HEK293 (cell line): ENCODE results near the gene MICALL1.

Experiments used
- CTCF ChIA-PET: fragments of 350-600 bp; formaldehyde crosslinking; extraction: SDS; loops from one replicate; lab custom pipeline; 2021; ENCODE audit warnings: antibody characterized with exemption; lab: Yijun Ruan, JAX
- POLR2A ChIA-PET: fragments of 300-600 bp; formaldehyde crosslinking; extraction: SDS; loops from one replicate; lab custom pipeline; 2020; ENCODE audit warnings: antibody characterized with exemption, inconsistent platforms; lab: Yijun Ruan, JAX
- H3K27ac ChIP-seq: fragments of 200-500 bp; sonication (Bioruptor generic); 2 replicates; pipeline ENCODE4 v1.5.1; 2014; ENCODE audit warnings: low read depth, low read length, control low read depth, inconsistent platforms; ENCODE audit errors: extremely low read depth
- H3K36me3 ChIP-seq, 2 experiments: fragments of 200-500 bp in 1 of 2; sonication (Bioruptor generic) in 1 of 2; 1 replicate in 1 of 2; 2 replicates in 1 of 2; pipeline ENCODE4 v1.5.1; 2014 to 2017; ENCODE audit warnings: inconsistent platforms in 2 of 2, low read length in 2 of 2; ENCODE audit not compliant: control insufficient read depth in 2 of 2, insufficient read depth in 1 of 2
- H3K4me1 ChIP-seq: fragments of 200-500 bp; sonication (Bioruptor generic); 2 replicates; pipeline ENCODE4 v1.5.1; 2014; ENCODE audit warnings: mild to moderate bottlenecking, low read length, inconsistent platforms; ENCODE audit not compliant: control insufficient read depth, insufficient read depth
- H3K4me3 ChIP-seq: 2 replicates; pipeline ENCODE4 v1.5.1; 2011; ENCODE audit warnings: low read depth, mild to moderate bottlenecking, control low read depth, low read length, moderate library complexity
- H3K9me3 ChIP-seq: fragments of 200-500 bp; sonication (Bioruptor generic); 2 replicates; pipeline ENCODE4 v1.5.1; 2014; ENCODE audit warnings: low read depth, low read length, inconsistent platforms; ENCODE audit not compliant: control insufficient read depth, insufficient read depth
- FEZF1 ChIP-seq: fragments of 450-650 bp; formaldehyde crosslinking; IDR thresholded peaks from 2 replicates; pipeline ENCODE4 v1.5.1; 2016; ENCODE audit warnings: missing biosample characterization, missing genetic modification characterization
- GLIS2 ChIP-seq: fragments of 450-650 bp; formaldehyde crosslinking; IDR thresholded peaks from 2 replicates; pipeline ENCODE4 v1.5.1; 2016; ENCODE audit warnings: missing biosample characterization, missing genetic modification characterization
- HOXA7 ChIP-seq: sonication (generic); formaldehyde crosslinking; IDR thresholded peaks from 2 replicates; pipeline ENCODE4 v1.8.1; 2022; ENCODE audit warnings: missing genetic modification reagents, borderline replicate concordance
- MYNN ChIP-seq: fragments of 450-650 bp; formaldehyde crosslinking; IDR thresholded peaks from 2 replicates; pipeline ENCODE4 v1.5.1; 2016; ENCODE audit warnings: missing biosample characterization, missing genetic modification characterization, borderline replicate concordance
- PRDM2 ChIP-seq: fragments of 450-650 bp; formaldehyde crosslinking; IDR thresholded peaks from 2 replicates; pipeline ENCODE4 v1.5.1; 2016; ENCODE audit warnings: missing biosample characterization, missing genetic modification characterization, borderline replicate concordance
- SETDB1 ChIP-seq: IDR thresholded peaks from one replicate; pipeline ENCODE4 v1.6.1; 2017; ENCODE audit warnings: mild to moderate bottlenecking, low read length, moderate library complexity, mixed read lengths; ENCODE audit not compliant: insufficient read length
- ZNF112 ChIP-seq: fragments of 450-650 bp; formaldehyde crosslinking; IDR thresholded peaks from 2 replicates; pipeline ENCODE4 v1.5.0; 2017; ENCODE audit warnings: missing biosample characterization, missing genetic modification characterization
- ZNF248 ChIP-seq: fragments of 450-650 bp; formaldehyde crosslinking; IDR thresholded peaks from 2 replicates; pipeline ENCODE4 v1.5.1; 2017; ENCODE audit warnings: missing biosample characterization, missing genetic modification characterization
- ZNF280D ChIP-seq: fragments of 450-650 bp; formaldehyde crosslinking; IDR thresholded peaks from 2 replicates; pipeline ENCODE4 v1.5.1; 2016; ENCODE audit warnings: missing biosample characterization, missing genetic modification characterization
- ZNF302 ChIP-seq: fragments of 450-650 bp; formaldehyde crosslinking; IDR thresholded peaks from 2 replicates; pipeline ENCODE4 v1.5.1; 2016; ENCODE audit warnings: missing biosample characterization, missing genetic modification characterization, low read depth
- ZNF335 ChIP-seq: fragments of 450-650 bp; formaldehyde crosslinking; conservative IDR thresholded peaks from 2 replicates; pipeline ENCODE4 v1.5.1; 2016; ENCODE audit warnings: missing biosample characterization, missing genetic modification characterization
- ZNF548 ChIP-seq: fragments of 450-650 bp; formaldehyde crosslinking; IDR thresholded peaks from 2 replicates; pipeline ENCODE4 v1.5.1; 2016; ENCODE audit warnings: missing biosample characterization, missing genetic modification characterization
- ZNF621 ChIP-seq: fragments of 450-650 bp; formaldehyde crosslinking; IDR thresholded peaks from 2 replicates; pipeline ENCODE4 v1.5.1; 2017; ENCODE audit warnings: missing biosample characterization, missing genetic modification characterization
- ZNF626 ChIP-seq: fragments of 450-650 bp; sonication (Bioruptor Pico); formaldehyde crosslinking; IDR thresholded peaks from 2 replicates; pipeline ENCODE4 v1.5.1; 2018; ENCODE audit warnings: missing biosample characterization, missing genetic modification characterization, inconsistent platforms
- ZNF664 ChIP-seq: fragments of 450-650 bp; formaldehyde crosslinking; IDR thresholded peaks from 2 replicates; pipeline ENCODE4 v1.5.1; 2016; ENCODE audit warnings: missing biosample characterization, missing genetic modification characterization
- ZNF776 ChIP-seq: fragments of 450-650 bp; formaldehyde crosslinking; IDR thresholded peaks from 2 replicates; pipeline ENCODE4 v1.5.0; 2017; ENCODE audit warnings: missing biosample characterization, missing genetic modification characterization, borderline replicate concordance
- ZNF791 ChIP-seq: fragments of 450-650 bp; formaldehyde crosslinking; IDR thresholded peaks from 2 replicates; pipeline ENCODE4 v1.5.1; 2016; ENCODE audit warnings: missing biosample characterization, missing genetic modification characterization
- ZNF830 ChIP-seq: fragments of 450-650 bp; IDR thresholded peaks from 2 replicates; pipeline ENCODE4 v1.5.0; 2018; ENCODE audit warnings: missing biosample characterization, missing genetic modification characterization, low read depth, mild to moderate bottlenecking, moderate library complexity
- ZXDB ChIP-seq: fragments of 450-650 bp; formaldehyde crosslinking; IDR thresholded peaks from 2 replicates; pipeline ENCODE4 v1.5.1; 2016; ENCODE audit warnings: missing biosample characterization, missing genetic modification characterization
- TF ChIP-seq, protein P1 (sequence below): fragments of 450-650 bp; formaldehyde crosslinking; optimal IDR thresholded peaks from 2 replicates; pipeline ENCODE3; 2016; ENCODE audit warnings: missing biosample characterization, mild to moderate bottlenecking, missing genetic modification characterization

MICALL1 gene

DNA sequence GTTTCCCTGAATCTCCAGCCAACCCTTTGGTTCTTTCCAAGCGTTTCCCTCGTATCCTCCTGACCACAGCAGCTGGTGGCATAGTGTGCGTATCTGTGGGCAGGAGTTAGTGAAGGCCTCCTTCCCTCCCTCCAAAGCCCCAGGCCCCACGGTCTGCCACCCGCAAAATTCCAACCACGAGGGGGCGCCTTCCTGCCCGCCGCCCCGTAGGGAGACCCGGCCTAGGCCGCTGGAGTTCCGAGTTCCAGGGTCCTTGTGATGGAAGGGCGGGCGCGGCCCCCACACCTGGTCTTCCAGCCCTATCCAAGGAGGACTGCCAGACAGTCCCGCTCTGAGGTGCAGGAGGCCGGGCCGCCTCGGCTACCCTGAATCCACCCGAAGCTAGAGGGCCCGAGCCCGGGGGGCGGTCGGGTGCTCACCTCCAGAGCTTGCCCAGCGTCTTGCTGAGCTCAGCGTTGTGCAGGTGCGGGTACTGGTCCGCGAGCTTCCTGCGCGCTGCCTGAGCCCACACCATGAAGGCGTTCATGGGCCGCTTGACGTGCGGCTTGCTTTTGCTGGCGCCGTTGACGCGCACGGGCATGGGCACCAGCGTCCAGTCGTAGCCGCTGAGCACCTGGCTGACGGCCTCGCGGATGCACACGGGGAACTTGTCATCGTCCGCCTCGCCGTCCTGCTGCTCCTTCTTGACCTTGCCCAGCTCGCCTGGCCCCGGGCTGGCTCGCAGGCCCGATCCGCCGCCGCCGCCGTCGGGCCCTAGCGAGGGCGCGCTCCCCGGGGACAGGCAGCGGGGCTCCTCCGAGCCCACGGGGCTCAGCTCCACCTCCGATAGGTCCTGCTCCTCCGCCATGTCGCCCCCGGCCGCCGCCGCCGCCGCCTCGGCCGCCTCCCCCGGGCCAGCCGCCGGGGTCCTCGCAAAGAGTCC, 77.1 kb downstream of the MICALL1 start:
- no peak for TF ChIP-seq ZNF621 (tag by site-specific recombination)
- no peak for TF ChIP-seq ZNF112 (tag by site-specific recombination)
- TF ChIP-seq ZNF302, result no peak
- no peak for TF ChIP-seq ZNF830 (tag by site-specific recombination)
- TF ChIP-seq PRDM2, result no peak
- no peak for TF ChIP-seq FEZF1 (tag by site-specific recombination)
- TF ChIP-seq, protein P1, sequence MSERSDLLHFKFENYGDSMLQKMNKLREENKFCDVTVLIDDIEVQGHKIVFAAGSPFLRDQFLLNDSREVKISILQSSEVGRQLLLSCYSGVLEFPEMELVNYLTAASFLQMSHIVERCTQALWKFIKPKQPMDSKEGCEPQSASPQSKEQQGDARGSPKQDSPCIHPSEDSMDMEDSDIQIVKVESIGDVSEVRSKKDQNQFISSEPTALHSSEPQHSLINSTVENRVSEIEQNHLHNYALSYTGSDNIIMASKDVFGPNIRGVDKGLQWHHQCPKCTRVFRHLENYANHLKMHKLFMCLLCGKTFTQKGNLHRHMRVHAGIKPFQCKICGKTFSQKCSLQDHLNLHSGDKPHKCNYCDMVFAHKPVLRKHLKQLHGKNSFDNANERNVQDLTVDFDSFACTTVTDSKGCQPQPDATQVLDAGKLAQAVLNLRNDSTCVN (tag by site-specific recombination), result no peak
- no peak for TF ChIP-seq GLIS2
- no peak for TF ChIP-seq MYNN (tag by site-specific recombination)
- no peak for TF ChIP-seq ZNF626 (tag by site-specific recombination)
- no peak for TF ChIP-seq ZNF664 (tag by site-specific recombination)
- no peak for TF ChIP-seq ZNF776 (tag by site-specific recombination)
- no peak for TF ChIP-seq ZNF335 (tag by site-specific recombination)
- no peak for TF ChIP-seq ZNF791 (tag by site-specific recombination)
- TF ChIP-seq HOXA7, result no peak
- TF ChIP-seq ZNF248 (tag by site-specific recombination), result no peak
- no peak for TF ChIP-seq SETDB1
- TF ChIP-seq ZNF548 (tag by site-specific recombination), result no peak
- TF ChIP-seq ZNF280D (tag by site-specific recombination), result no peak
- TF ChIP-seq ZXDB (tag by site-specific recombination), result no peak
- TF ChIP-seq, all 188 proteins: peak for 0
- ChIA-PET CTCF (interaction anchor here (0.9 to 4.7 kb wide), 4 partner anchors 10 to 69 kb away, joined by 3 to 22 read pairs (median 5); no protein-coding TSS in a partner anchor), POLR2A (no interaction called here)
- Histone ChIP-seq H3K36me3 (peaks cover 0 to 2% of the 10 kb centered on the region in 2 experiments; a peak in 1 of 3 replicates), H3K9me3 (no peaks in the 10 kb centered on the region), H3K27ac (no peak overlapping the region), H3K4me1 (no peaks in the 10 kb centered on the region), H3K4me3 (no peak overlapping the region)
